Activated CD8-positive, alpha-beta memory T cell treated with anti-CD3 and anti-CD28 coated beads, Interleukin-2, amount 50 U/mL, for 4 hours (primary cell): ENCODE data around the gene GATD1.

Experiments
- DNase-seq: peaks from one replicate; pipeline ENCODE4 v3.0.0-alpha.2; 2020

Gene GATD1

GRCh38 chr11:724778-725386 is 52.4 kb downstream of the GATD1 start:
- DNase-seq = no peak

DNA sequence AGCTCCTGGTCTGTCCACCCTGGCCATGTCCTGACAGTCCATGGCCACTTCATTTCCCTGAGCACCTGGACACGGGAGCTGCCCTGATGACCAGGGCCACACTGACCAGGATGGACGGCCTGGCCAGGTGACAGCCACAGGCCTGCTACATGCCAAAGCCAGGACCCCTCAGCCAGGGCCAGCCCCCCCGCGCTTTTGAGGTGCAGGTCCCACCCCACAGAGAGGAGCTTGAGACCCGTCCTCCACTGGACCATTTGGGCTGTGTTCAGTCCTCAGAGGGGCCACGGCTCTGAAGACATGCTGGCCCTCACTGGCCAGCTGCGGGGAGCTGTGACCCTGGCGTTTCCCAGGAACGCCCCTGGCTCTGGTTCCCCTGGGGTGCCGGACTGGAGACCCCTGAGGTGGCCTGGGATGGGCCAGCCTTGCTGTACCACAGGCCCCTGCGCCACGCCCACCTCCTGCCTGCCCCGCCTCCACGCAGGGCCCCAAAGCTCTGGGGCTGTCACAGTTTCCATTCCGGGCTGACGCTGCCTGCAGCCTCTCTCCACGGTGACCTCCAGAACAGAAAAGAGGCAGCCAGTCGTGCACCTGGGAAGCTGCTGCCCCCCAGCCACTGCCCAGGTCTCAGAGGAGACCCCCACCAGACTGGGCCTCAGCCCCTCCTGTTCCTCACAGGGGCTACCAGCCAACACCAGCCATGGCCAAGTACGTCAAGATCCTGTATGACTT is 53.1 kb downstream of the GATD1 start:
- no peak for DNase-seq

DNA sequence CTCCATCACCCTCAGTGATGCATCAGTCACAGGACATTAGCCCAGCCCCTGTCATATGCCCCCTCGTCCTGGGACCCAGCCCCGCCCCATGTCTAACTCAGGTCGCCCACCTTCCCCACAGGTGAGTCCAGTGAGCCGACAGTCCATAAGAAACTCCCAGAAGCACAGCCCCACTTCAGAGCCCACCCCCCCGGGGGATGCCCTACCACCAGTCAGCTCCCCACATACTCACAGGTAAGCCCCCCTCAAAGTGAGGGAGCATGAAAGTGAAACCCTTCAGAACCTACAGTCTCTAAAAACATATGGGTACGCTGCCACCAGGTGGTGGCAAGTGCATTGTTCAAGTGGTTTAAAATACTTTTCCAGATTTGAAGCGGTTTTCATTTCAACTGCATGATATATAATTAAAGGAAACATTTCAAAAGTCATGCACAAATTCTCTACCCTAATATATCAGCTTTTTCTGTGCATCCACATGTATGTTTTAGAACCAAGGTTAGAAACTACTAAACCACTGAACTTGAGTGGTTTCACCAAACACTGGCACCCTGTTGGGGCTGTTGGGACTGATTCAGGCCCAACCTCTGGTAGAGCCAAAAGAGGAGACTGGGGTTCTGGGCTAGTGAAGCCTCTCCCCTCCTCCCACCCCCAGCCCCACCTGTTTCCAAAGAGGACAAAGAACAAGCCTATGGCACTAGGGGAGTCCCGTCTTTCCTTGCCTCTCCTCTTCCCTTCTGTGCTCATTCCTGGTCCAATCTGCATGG is 54.0 kb downstream of the GATD1 start:
- DNase-seq = peak; percentile 59

DNA sequence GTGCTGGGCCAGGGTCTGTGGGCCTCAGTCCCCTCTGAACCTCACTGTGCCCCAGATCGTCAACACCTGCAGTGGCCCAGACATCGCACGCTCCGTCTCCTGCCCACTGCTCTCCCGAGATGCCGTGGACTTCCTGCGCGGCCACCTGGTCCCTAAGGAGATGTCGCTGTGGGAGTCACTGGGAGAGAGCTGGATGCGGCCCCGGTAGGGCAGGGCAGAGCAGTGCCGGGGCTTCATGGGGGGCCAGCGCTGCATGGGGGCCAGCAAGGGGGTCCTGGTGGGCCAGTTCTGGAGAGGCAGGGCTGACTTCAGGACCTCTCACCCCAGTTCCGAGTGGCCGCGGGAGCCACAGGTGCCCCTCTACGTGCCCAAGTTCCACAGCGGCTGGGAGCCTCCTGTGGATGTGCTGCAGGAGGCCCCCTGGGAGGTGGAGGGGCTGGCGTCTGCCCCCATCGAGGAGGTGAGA is 54.9 kb downstream of the GATD1 start:
- DNase-seq = no peak

GRCh38 chr11:721741-722345 is 55.4 kb downstream of the GATD1 start:
- DNase-seq = peak; percentile 55

DNA sequence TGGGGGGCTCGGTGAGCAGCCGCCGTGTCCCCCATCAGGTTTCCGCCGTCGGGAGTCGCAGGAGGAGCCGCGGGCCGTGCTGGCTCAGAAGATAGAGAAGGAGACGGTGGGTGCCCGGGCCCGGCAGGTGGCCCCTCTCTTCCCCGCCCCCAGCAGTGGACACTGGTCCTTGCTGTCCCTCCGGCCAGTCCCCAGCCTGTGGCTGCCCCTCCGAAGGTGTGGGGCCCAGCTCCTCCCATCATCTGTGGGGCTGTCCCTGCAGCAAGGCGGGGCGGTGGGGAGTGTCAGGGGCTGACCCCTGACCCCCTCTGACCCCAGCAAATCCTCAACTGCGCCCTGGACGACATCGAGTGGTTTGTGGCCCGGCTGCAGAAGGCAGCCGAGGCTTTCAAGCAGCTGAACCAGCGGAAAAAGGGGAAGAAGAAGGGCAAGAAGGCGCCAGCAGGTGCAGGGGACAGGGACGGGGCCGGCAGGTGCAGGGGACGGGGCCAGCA is 56.0 kb downstream of the GATD1 start:
- no peak for DNase-seq

GRCh38 chr11:720642-721246 is 56.5 kb downstream of the GATD1 start:
- DNase-seq = peak; percentile 55

GRCh38 chr11:720017-720641 is 57.2 kb downstream of the GATD1 start:
- DNase-seq = no peak

GRCh38 chr11:719214-720016 is 57.9 kb downstream of the GATD1 start:
- no peak for DNase-seq
